Right forelimb (tissue), 1 donor: Measurements from ENCODE around the gene MFSD6L.

Source experiments
- DNase-seq: peaks from one replicate; pipeline ENCODE4 v3.0.0-alpha.2; 2018

The MFSD6L gene

GRCh38 chr17:8791248-8791909 is 7.8 kb downstream of the MFSD6L start:
- no peak for DNase-seq

DNA sequence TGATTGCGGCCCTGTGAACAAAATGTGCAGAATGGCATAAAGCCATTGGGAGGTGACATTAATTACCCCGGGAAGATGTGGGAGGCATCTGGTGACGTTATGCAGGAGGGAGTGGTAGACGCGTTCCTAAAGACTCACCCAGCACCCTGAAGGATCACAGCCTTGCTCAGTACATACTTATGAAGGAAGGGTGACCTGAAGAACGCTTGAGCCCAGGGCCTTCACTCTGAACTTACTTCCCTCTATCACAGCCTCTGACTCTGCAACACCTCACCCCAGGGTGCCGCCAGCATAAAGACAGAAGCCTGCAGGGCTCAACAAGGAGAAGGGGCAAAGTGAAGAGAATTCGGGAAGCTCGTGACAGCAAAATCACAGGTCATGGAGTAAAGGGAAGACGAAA is 9.4 kb downstream of the MFSD6L start:
- DNase-seq, result no peak

GRCh38 chr17:8788998-8789397 is 10.2 kb downstream of the MFSD6L start:
- no peak for DNase-seq

DNA sequence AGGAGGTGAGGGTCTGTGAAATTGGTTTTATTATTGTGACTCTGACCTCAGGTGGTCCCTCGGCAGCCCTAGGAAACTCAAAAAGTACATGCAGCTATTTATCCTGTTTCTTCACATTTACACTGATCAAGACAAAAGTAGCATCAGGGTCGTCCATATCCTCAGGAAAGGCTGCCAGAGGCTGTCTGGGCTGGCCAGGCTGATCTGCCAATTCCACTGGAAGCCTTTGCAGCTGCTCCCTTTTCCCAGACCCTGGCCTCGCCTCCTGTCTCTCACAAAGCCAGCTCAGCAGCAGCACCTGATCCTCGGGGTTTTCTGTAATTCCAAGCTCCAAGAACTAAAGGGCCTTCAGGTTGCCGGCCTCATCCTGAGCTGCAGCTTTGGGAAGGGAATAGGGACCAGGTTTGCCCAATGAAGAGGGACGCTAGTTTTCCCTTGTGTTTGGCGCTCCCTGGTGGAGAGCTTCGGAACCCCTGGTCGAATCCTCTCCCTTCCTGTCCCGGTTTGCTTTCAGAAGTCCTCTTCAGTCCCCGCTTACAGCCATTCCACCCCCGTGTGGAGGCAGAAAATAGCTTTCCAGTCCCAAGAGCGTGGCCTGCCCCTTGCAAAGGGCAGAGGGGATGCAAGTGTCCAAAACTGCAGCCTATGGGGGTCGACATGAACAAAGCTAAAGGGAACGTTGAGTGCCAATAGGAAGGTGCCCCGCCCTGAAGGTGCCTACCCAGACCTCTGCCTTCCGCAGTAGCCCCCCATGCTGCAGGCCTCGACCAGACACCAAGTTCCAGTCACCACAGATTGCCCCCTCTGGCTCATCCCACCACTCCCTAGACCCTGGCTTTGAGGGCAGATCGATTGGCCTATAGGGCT is 13.4 kb downstream of the MFSD6L start:
- DNase-seq, result peak; percentile 87

DNA sequence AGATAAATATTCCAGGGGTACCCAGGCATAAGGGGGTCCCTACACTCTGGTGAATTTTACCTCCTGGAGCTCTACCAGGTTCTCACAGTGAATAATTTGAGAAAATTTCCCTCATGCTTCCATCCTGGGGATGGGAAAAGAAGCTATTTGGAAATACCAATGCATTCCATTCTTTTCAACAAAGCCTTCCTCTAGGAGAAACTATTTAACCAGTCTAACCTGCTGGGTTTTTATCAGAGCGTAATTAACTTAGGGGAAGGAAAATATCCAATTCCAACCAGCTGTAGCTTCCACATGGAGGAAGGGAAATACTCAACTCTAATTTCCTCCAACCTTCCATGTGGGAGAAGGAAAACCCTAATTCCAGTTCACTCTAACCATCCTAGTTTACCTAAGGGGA is 17.0 kb downstream of the MFSD6L start:
- no peak for DNase-seq

DNA sequence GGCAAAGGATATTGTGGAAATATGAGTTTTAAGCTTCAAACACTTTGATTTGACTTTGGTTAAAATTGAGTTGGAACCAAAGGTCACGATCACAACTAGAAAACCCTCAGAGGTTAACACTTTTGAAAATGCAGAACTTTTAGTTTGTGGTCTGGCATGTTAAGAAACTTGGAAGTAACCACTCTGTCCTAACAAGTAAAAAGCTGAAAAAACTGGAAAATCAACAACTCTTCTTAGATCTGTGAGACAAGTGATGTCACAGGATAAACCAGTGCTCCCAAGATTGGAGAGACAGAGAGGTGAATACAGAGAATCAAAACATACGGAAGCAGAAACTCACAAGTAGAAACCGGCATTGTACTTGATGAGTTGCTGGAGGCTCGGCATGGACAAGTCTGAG is 17.4 kb downstream of the MFSD6L start:
- no peak for DNase-seq

DNA sequence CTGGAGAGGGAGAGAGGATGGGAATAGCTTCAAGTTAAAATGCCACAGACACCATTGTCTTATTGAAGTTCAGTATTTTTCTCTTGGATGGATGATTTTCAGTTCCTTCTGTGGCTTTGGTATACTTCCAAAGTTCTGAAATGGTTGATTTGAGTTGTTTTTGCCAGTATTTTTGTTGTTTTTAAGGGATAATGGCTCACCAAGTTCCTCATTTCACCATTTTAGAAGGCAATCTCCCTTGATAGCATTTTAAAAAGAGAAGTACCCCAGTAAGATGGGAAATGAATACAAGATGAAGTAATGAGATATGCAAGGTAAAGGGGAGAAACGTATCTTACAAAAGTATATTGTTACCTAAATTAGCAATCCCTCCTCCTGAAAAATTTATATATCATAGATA is 22.3 kb downstream of the MFSD6L start:
- DNase-seq, result no peak

DNA sequence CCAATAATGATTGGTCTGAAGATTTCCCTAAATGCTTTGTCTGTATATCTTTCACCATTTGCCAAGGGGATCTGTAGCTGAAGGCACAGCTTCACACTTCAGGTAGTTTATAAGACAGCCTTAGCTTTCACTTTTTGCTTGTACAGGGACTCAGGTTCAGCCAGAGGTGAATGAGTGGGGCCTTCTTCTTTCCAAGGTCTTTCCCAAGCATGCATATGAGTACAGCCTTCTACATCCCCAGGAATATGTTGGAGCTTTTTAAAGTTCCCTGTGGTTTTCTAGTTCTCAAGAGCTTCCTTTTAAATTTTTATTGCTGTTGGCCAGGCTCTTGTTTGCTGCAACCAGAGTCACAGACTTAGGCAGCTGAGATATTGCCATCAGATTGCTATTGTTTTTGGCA is 22.9 kb downstream of the MFSD6L start:
- DNase-seq, result no peak

DNA sequence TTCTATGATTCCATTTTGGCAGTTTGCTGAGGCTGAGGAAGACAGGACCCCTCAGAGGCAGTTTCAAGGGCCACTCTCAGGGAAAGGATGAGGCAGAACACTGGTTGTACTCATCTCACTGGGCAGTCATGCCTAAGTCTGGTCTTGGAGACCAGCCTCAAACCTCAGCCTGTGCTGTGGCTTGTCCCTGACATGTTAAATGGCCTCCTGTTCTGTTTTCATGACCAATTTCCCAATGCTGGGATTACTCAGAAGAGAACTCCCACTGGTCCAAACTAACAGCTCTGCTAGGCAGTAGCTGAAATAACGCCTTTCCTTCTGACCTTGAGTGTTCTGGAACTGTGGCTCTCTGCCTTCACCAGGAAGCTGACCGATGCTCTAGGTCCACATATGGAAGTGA is 32.4 kb downstream of the MFSD6L start:
- no peak for DNase-seq

GRCh38 chr17:8762012-8762411 is 37.2 kb downstream of the MFSD6L start:
- DNase-seq, result no peak

GRCh38 chr17:8758137-8758596 is 41.0 kb downstream of the MFSD6L start, which contains the start of gene SPDYE4:
Gene SPDYE4 (minus strand): TSS chr17:8758546. CDS start chr17:8758382, 164 bp downstream.
- no peak for DNase-seq

DNA sequence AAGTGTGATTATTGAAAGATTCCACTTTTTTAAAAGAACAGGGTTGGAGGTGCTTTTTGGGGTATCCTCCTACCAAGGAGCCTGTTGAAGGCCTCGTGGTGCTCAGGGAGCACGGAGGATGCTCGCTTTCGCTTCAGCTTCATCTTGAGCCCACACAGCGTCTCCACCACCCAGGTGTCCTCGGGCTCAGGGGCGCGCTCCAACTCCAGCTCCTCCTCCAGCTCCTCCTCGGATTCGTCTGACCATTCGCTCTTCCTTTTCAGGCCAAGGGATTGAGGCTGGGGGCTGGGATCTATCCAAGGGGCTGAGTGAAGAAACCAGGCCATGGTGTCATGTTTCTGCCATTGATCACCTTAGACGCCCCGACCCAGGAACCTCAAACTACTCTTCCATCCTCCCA is 42.0 kb downstream of the MFSD6L start:
- no peak for DNase-seq

DNA sequence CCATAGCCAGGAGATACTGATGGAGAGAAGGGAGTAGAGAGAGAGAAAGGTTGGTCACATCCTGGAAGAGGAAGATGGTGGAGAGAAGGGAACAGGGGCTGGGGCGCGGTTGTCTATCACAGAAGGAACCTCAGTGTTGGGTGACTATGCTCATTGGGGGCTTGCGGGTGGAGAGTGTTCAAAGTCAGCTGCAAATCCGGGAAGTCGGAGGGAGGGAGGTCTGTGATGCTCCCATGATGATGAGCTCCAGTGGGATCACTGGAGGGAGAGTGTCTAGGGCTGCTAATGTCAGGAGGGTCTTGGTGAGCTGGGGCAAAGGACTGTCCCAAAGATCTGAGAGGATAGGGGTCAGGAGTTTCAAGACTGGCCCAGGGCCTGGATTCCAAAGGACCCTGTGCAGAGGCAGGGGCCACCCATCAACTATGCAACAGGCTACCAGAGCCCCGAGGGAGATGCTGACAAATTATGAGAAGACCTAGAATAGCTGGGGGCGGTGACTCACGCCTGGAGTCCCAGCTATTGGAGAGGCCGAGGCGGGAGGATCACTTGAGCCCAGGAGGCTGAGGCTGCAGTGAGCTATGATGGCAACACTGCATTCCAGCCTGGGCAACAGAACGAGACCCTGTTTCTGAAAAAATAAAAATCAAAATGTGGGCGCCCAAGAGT is 43.4 kb downstream of the MFSD6L start:
- no peak for DNase-seq

GRCh38 chr17:8754890-8755289 is 44.3 kb downstream of the MFSD6L start:
- DNase-seq, result no peak

DNA sequence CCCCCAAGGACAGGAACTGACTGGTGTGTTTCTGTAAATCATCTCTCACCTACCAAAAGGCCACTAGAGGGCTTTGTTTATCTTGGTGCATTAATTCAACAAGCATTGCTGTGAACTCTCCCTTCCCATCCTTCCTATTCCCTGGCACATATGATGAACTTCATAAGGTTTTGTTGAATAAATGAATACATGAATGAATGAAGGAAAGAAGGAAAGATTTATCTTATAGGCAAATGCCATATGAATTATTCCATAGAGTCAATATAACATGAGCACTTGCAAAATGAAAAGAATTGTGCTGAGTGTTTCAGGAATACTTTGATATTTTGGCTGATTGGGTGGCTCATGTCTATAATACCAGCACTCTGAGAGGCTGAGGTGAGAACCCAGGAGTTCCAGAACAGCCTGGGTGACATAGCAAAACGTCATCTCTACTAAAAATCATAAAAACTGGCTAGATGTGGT is 45.2 kb downstream of the MFSD6L start:
- DNase-seq, result no peak

DNA sequence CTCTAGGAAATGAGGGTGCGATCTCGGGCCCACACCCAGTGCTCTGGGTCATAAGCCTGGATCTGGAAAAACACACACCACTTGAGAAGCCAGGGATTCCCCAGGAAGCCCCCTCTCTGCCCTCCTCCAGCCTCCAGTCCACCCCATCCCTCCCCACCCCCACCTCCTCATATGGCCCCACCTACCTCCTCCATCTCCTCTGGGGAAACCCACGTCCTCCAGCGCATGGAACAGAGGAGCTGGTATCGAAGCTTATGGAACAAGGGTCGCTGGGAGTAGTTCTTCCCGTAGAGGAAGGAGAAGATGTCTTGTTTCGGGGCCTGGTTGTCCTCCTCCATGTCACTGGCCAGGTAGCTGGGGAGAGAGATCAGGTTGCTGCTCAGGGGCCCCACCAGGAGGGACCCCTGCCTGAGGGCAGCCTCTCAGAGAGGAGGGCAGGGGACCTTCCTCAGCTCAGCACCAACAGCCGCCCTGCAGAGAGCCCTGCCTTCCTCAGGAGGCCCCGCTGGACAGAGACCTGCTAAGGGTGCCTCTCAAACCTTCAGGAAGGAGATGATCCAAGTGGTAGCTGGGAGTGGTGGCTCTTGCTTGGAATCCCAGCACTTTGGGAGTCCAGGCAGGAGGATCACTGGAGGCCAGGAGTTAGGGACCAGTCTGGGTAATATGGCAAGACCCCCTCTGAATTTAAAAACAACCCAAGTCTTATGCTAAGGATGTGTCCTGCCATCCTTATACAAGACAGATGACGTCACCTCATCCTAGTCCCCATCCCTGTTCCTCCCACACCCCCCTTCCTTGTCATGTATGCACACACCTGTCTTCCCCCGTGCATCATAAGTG is 45.8 kb downstream of the MFSD6L start:
- DNase-seq, result no peak

DNA sequence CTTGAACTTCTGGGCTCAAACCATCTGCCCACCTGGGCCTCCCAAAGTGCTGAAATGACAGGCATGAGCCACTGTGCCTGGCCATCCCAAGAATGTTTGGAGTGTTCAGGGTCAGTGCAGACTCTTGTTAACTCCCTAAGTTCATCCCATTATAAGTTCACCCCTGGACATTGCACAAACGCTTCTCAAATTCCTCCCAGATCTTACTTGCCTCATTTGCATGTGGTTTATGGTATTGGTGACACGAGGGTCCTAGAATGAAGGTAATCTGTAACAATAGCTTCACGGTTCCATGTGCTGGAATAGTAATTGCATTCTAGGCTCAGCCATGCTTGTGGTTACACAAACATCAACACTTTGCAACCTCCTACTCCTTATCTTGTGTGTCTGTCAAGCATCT is 49.5 kb downstream of the MFSD6L start:
- DNase-seq, result no peak

GRCh38 chr17:8747742-8748141 is 51.4 kb downstream of the MFSD6L start:
- DNase-seq, result no peak
